GM19023 (cell line): ENCODE measurements around the gene HEXD.
"Not testable (repeated sequence)": the region's sequence is repeated elsewhere in the genome, so short reads cannot be mapped to it uniquely, and the experiment has no call there.

Source experiments
- ATAC-seq: cut with Tn5 transposase; IDR thresholded peaks from one replicate; pipeline ENCODE4 v1.9.1; 2021; ENCODE audit warnings: mild to moderate bottlenecking, moderate library complexity; ENCODE audit not compliant: unreplicated experiment

HEXD gene

DNA sequence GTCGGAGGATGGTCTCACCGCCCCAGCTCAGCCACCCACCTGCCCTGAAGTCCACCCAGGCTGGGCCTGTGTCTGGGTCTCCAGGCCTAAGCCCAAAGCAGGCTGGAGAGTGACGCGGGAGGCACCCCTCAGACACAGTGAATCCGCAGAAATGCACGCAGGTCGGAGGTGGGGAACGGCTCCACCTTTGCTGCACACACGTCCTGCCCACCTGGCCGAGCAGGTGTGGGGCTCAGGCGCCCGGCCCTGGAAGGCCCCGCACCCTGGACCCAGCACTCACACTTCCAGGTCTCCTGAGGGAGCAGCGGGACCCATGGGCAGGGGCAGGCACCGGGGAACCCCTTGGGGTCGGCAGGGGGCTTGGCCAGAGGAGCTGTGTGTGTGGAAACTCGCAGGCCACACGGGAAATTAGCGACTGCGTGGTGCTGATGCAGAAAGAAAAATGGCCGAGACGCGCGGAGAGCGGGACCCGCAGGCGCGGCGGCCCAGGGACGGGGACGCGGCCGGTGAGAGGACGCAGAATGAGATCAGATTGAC is 21.8 kb downstream of the HEXD start:
- no peak for ATAC-seq

DNA sequence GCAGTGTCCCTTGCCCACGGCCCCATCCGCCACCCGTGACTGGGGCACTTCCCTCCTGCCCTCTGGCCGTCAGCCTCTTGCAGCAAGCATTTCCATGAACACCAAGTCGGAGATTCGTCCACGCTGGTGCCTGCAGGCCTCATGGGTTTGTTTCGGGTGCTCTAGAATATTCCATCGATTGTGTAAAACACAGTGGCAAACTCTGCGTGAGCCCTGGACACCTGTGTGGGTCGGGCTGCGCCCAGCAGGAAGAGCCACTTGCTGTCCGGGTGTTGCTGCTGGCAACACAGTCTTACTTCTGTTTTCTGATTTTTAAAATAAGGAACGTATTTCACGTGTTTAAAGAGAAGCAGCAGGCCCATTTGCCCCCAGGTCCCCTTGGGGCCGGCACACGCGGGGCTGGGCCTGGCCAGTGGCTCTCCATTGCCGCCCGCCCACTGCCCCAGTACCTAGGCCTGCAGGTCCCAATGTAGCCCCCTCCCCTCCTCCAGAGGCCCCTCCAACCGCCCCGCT is 22.4 kb downstream of the HEXD start:
- no peak for ATAC-seq

DNA sequence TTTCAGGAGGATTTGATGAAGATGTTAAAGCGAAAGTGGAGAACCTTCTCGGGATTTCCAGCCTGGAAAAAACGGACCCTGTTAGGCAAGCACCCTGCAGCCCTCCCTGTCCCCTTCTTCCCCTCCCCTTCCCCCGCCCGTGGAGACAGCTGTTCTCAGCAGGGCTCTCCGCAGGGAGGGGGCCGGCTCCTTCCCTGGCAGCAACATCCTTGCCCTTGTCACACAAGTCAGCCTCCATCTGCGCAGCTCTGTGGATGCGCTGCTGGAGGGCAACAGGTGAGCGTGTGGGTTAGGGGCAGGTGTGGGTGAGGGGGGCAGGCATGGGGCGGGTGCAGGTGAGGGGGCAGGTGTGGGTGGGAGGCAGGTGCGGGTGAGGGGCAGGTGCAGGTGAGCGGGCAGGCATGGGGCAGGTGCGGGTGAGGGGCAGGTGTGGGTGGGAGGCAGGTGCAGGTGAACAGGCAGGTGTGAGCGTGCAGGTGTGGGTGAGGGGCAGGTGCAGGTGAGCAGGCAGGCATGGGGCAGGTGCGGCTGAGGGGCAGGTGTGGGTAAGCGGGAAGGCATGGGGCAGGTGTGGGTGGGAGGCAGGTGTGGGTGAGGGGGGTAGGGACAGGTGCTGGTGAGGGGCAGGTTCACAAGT is 23.0 kb downstream of the HEXD start:
- no peak for ATAC-seq

DNA sequence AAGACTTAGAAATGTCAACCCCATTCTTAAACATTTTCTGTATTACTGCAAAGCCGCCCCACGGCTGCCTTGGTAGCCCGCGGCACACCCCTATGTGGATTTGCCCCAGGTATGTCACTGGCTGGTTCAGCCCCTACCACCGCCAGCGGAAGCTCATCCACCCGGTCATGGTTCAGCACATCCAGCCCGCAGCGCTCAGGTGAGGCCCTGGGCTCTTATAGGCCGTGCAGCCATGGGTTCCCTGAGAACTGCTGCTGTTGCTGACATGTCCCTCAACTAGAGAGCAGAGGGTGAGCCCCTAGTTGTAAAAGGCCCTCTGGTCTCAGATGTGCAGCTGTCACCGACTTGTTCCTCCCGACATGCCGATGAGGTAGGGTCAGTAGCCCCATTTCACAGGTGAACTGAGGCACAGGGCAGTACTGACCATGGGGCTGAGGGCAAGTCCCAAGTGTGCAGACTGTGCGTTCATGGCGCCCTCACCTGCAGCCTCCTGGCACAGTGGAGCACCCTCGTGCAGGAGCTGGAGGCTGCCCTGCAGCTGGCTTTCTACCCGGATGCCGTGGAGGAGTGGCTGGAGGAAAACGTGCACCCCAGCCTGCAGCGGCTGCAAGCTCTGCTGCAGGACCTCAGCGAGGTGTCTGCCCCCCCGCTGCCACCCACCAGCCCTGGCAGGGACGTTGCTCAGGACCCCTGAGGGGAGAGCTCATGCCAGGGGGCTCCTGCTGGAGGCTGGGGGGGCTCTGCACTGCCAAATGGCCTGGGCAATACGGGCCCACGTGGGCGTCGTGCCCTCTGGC is 23.7 kb downstream of the HEXD start:
- ATAC-seq: no peak

GRCh38 chr17:82442643-82443464 is 24.7 kb downstream of the HEXD start:
- no peak for ATAC-seq

DNA sequence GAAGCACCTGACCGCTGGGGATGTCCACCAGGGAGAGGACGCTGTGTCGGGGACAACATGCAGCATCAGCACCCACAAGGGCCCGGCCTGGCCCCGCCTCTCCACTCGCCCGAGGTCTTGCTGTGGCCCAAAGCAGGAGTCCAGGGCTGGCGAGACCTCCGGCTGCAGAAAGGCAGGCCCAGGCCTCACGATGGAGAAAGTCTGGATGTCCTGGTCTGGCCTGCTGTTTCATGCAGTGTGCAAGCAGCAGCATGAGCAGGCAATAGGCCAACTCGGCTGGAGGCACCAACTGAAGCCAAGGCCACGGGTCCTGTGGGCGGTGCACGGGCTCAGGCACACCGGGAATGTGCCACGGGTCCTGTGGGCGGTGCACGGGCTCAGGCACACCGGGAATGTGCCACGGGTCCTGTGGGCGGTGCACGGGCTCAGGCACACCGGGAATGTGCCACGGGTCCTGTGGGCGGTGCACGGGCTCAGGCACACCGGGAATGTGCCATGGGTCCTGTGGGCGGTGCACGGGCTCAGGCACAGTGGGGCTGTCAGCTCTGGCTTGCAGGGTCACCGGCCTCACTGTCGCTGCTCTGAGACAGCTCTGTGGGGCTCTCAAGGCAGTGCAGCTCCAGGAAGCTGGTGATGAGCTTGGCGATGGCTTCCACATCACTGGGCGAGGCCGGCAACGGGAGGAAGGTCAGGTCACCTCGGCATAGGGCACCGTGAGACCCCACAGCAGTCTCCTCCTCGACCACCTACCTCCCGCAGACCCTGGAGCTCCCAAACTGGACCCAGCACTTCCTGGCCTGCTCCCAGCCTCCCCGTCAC is 25.5 kb downstream of the HEXD start:
- no peak for ATAC-seq

- ATAC-seq: no peak
Measured at GRCh38 chr17:82444284-82444893, 26.2 kb downstream of the HEXD start.

DNA sequence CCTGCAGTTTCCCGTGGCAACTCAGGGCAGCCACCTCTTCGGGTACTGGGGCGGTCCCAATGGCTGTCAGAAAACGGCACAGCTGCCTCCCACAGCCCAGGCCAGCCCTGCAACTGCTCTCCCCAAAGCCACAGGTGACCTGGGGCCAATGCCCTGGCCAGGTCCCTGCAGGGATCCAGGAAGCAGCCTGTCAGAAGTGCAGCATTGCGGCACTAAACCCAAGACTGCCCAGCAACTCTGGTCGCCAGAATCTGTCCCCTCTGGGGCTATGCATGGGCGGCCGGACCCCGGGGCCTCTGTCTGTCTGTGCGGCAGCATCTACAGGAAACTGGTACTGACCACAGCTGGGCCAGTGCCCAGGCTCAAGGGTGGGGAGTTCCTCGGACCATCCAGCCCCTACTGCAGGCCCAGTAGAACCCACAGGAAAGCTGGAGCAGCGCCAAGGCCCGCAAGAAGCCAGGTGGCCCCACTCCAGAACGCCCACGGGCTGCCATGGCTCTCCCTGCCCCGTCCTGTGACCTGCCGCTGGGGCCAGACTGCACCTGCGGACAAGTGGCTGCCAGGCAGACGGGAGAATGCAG is 26.9 kb downstream of the HEXD start:
- ATAC-seq: no peak

DNA sequence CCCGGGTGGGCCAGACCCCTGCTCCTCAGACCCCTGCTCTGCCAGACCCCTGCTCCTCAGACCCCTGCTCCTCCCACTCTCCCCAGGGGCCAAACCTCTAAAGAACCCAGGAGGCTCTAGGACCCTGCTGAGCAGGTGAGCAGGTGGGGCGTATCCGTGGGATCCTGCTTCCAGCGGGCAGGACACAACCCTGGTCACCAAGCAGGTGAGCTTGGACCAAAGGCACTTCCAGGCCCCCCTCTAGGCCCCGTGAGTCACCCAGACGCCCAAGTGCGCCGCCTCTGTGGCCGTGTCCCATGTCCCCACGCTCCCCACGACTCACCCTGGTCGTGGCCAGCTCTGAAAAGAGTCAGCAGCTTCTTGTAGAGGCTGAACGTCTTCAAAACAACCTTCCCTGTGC is 27.4 kb downstream of the HEXD start:
- ATAC-seq: no peak

- ATAC-seq: no peak
Measured at GRCh38 chr17:82446124-82446523, 28.0 kb downstream of the HEXD start.

GRCh38 chr17:82446649-82447048 is 28.5 kb downstream of the HEXD start:
- ATAC-seq: no peak

- ATAC-seq: no peak
Measured at GRCh38 chr17:82447876-82448275, 29.7 kb downstream of the HEXD start.

- peak; percentile 43 for ATAC-seq
Measured at GRCh38 chr17:82449131-82449882, 31.2 kb downstream of the HEXD start.

DNA sequence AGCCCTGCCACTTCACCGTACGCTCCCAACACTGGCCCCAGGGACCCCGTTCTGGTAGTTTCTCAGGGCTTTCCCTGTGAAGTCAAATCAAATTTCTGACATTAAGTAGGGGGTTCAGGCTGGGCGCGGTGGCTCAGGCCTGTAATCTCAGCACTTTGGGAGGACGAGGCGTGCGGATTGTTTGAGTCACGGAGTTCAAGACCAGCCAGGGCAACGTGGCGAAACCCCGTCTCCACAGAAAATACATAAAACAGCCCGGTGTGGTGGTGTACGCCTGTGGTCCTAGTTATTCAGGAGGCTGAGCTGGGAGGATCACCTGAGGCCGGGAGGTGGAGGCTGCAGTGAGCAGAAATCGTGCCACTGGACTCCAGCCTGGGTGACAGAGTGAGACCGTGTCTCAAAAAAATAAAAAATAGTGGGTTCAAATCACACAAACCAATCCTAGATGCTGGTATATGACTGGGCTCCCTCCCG is 31.8 kb downstream of the HEXD start:
- ATAC-seq: peak; percentile 6

DNA sequence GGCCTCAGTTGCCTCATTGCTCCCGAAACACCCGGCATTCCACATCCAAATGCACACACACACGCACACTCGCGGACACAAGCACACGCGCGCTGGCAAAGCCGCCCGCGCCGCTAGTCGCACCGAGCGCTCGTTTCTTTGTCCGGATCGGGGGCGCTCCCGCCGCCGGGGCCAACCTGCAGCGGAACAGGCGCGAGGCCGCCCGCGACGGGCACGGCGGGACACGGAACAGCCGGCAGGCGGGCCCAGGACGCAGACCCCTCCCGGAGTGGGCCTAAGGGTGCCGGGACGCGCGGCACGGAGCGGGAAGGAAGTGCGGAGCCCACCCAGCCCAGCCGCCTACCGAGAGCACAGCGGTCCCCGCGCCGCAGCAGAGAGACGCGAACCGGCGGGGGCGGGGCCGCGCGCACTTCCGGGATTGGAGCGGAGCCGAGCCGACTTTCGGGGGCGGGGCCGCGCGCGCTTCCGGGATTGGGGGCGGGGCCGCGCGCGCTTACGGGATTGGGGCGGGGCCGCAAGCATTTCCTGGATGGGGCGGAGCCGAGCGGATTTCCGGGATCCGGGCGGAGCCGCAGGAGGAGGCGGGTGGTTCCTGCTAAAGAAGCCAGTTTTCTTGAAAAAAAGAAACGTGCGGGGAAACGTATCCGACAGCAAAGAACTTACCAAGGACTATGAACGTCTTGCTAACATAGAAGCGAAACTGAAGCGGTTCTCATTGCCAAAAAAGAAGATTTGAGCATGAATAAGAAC is 32.4 kb downstream of the HEXD start, which contains the start of gene CYBC1:
Gene CYBC1 (minus strand): TSS at position 396 of the 750 bp plus-strand sequence. CDS start 1,498 bp downstream, outside the sequence.
- peak; percentile 66 for ATAC-seq

DNA sequence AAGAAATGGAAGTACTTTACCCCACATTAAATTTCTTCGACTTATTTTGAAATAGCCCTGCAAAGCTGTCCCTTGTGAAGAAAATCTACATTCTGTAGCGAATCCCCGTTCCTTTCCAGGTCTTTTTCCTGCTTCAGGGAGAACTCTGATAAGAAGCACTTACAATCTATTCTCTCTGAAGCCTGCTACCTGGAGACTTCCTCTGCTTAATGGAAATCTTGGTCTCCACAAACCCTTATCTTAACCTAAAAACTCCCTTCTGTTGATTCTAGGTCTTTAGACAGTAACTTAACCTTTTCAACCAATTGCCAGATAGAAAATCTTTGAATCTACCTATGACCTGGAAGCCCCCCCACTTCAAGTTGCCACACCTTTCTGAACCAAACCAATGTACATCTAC is 34.0 kb downstream of the HEXD start:
- ATAC-seq: no peak

DNA sequence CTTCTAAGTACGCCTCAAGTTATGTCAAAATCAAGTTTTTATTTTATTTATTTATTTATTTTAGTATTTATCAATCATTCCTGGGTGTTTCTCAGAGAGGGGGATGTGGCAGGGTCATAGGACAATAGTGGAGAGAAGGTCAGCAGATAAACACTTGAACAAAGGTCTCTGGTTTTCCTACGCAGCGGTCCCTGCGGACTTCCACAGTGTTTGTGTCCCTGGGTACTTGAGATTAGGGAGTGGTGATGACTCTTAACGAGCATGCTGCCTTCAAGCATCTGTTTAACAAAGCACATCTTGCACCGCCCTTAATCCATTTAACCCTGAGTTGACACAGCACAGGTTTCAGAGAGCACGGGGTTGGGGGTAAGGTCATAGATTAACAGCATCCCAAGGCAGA is 35.0 kb downstream of the HEXD start:
- not testable (repeated sequence) for ATAC-seq

- ATAC-seq: not testable (repeated sequence)
Measured at GRCh38 chr17:82453706-82454105, 35.6 kb downstream of the HEXD start.
